K562 (cell line): ENCODE data around the gene FBN1. TPM values are rescaled to one million over a fixed set of nuclear protein-coding genes. Genes with fewer than 3 reads are reported as not detected.

Source experiments
- ATAC-seq: fragments of 200-7000 bp; cut with Tn5 transposase; 3 replicates; pipeline ENCODE4 v1.9.1; 2020; ENCODE audit warnings: moderate library complexity
- BruUV-seq: library from RNA; stranded (reverse); fragments of 400-500 nt; replicated peaks from 2 replicates; lab custom pipeline; 2021; lab: Mats Ljungman, UMichigan
- CTCF ChIA-PET: fragments of 300-600 bp; formaldehyde crosslinking; extraction: SDS; loops from one replicate; lab custom pipeline; 2021; ENCODE audit warnings: low intra/inter-chr PET ratio; lab: Yijun Ruan, JAX
- POLR2A ChIA-PET: fragments of 300-600, 350-650 bp; sonication (Branson Sonifier 250); formaldehyde crosslinking; extraction: SDS; loops from one replicate; lab custom pipeline; 2021; ENCODE audit warnings: antibody characterized with exemption, inconsistent platforms; lab: Yijun Ruan, JAX
- DNase-seq, 4 experiments: peaks; one replicate each; pipeline versions ENCODE4 v3.0.0 to v3.0.0-alpha.2; 2011 to 2018; ENCODE audit warnings: low spot score in 3 of 4, mixed read lengths in 3 of 4; ENCODE audit errors: extremely low read depth in 1 of 4
- FAIRE-seq: peaks from 2 replicates; lab custom pipeline; 2011; peaks lifted over from hg19 to GRCh38; lab: Jason Lieb, UNC
- H2AFZ ChIP-seq: 2 replicates; pipeline ENCODE4 v1.6.0; 2011; ENCODE audit warnings: low read depth, low read length, control low read depth, inconsistent platforms
- H3K27ac ChIP-seq: fragments of 200-600 bp; 3 replicates; pipeline ENCODE4 v1.8.0; 2011; ENCODE audit warnings: low read depth, mild to moderate bottlenecking, control low read depth, inconsistent platforms, low read length, moderate library complexity, mixed read lengths; ENCODE audit errors: extremely low read depth
- H3K27me3 ChIP-seq, 2 experiments: fragments of 300-600 bp in 1 of 2; 2 replicates in 1 of 2; 3 replicates in 1 of 2; pipeline versions ENCODE4 v1.6.0 to v1.8.0; 2011; ENCODE audit warnings: inconsistent platforms in 2 of 2, low read length in 2 of 2, mild to moderate bottlenecking in 1 of 2, mixed read lengths in 1 of 2, moderate library complexity in 1 of 2; ENCODE audit not compliant: control insufficient read depth in 2 of 2, insufficient read depth in 2 of 2
- H3K36me3 ChIP-seq: fragments of 300-600 bp; 3 replicates; pipeline ENCODE4 v1.8.0; 2011; ENCODE audit warnings: mild to moderate bottlenecking, low read length, inconsistent platforms; ENCODE audit not compliant: control insufficient read depth, insufficient read depth
- H3K4me1 ChIP-seq, 2 experiments: fragments of 200-600 bp in 1 of 2; replicated peaks in 1 of 2; 2 replicates in 1 of 2; 3 replicates in 1 of 2; pipeline versions ENCODE4 v1.5.1 to v1.8.0; 2011; ENCODE audit warnings: inconsistent platforms in 2 of 2, low read length in 2 of 2, mild to moderate bottlenecking in 1 of 2, mixed read lengths in 1 of 2, moderate library complexity in 1 of 2; ENCODE audit not compliant: control insufficient read depth in 2 of 2, insufficient read depth in 2 of 2
- H3K4me2 ChIP-seq: 2 replicates; pipeline ENCODE4 v1.6.1; 2011; ENCODE audit warnings: low read length, control low read depth, inconsistent platforms, mixed read lengths; ENCODE audit not compliant: insufficient read depth
- H3K4me3 ChIP-seq: fragments of 200-600 bp; sonication (generic), shearing (Covaris generic); 2 replicates; pipeline ENCODE4 v1.5.1; 2016; ENCODE audit warnings: control low read depth, inconsistent platforms
- H3K79me2 ChIP-seq: fragments of 200-600 bp; 3 replicates; pipeline ENCODE4 v1.8.0; 2011; ENCODE audit warnings: low read length, inconsistent platforms; ENCODE audit not compliant: control insufficient read depth, insufficient read depth
- H3K9ac ChIP-seq, 2 experiments: 2 replicates each; pipeline versions ENCODE4 v1.6.0 to v1.6.1; 2011; ENCODE audit warnings: low read depth in 2 of 2, low read length in 2 of 2, control low read depth in 1 of 2, inconsistent platforms in 1 of 2, mild to moderate bottlenecking in 1 of 2, mixed read lengths in 1 of 2; ENCODE audit not compliant: insufficient read depth in 1 of 2
- H3K9me1 ChIP-seq: one replicate; pipeline ENCODE4 v1.6.0; 2011; ENCODE audit warnings: inconsistent platforms, mild to moderate bottlenecking, low read length, moderate library complexity; ENCODE audit not compliant: control insufficient read depth, insufficient read depth
- H3K9me3 ChIP-seq: replicated peaks from 2 replicates; pipeline ENCODE4 v1.5.1; 2011; ENCODE audit warnings: low read depth, low read length, inconsistent platforms; ENCODE audit not compliant: control insufficient read depth, insufficient read depth
- H4K20me1 ChIP-seq: replicated peaks from 2 replicates; pipeline ENCODE4 v1.6.1; 2011; ENCODE audit warnings: low read length, inconsistent platforms, mixed read lengths; ENCODE audit not compliant: control insufficient read depth, insufficient read depth
- CGGBP1 ChIP-seq: fragments of 250-450 bp; sonication (Bioruptor Pico); IDR thresholded peaks from 2 replicates; pipeline ENCODE4 v1.9.0; 2021; ENCODE audit warnings: mild to moderate bottlenecking
- JUNB ChIP-seq: fragments of 450-650 bp; formaldehyde crosslinking; conservative IDR thresholded peaks from 2 replicates; pipeline ENCODE4 v1.4.0; 2020; ENCODE audit warnings: mild to moderate bottlenecking
- POLR2B ChIP-seq: fragments of 450-650 bp; IDR thresholded peaks from 2 replicates; pipeline ENCODE4 v1.6.1; 2018; ENCODE audit warnings: low read depth; ENCODE audit not compliant: partially characterized antibody
- SMARCA4 ChIP-seq: fragments of 450-650 bp; IDR thresholded peaks from 2 replicates; pipeline ENCODE4 v1.6.1; 2016
- VEZF1 ChIP-seq: fragments of 200-800 bp; sonication (Bioruptor generic); IDR thresholded peaks from 2 replicates; pipeline ENCODE4 v1.6.1; 2017; ENCODE audit warnings: missing genetic modification characterization, missing compliant biosample characterization
- ZEB2 ChIP-seq: fragments of 450-650 bp; IDR thresholded peaks from 2 replicates; pipeline ENCODE4 v1.6.1; 2016
- ZFP1 ChIP-seq: fragments of 450-650 bp; formaldehyde crosslinking; IDR thresholded peaks from 2 replicates; pipeline ENCODE4 v1.4.0; 2020; ENCODE audit warnings: mild to moderate bottlenecking, mixed read lengths
- ZNF584 ChIP-seq: fragments of 200-800 bp; sonication (Bioruptor generic); IDR thresholded peaks from 2 replicates; pipeline ENCODE4 v1.6.1; 2016; ENCODE audit warnings: low read depth, mild to moderate bottlenecking, missing genetic modification characterization, missing compliant biosample characterization
- WGBS: fragments of 100-300 bp; shearing (Covaris generic); methylation state at CpG from one replicate; pipeline ENCODE4 v1.1.6; 2016; ENCODE audit warnings: low coverage, mixed read lengths; ENCODE audit not compliant: insufficient coverage; ENCODE audit errors: missing lambda C conversion rate; 5-methylcytosine and 5-hydroxymethylcytosine counted together
- in situ Hi-C: fragments of 300-500 bp; cut with MboI; formaldehyde crosslinking; loops from 4 replicates; pipeline ENCODE4 v1.15.0; 2018; ENCODE audit warnings: inconsistent platforms, mixed read lengths
- intact Hi-C: fragments of 100-400 bp; cut with micrococcal nuclease; formaldehyde crosslinking; loops from 2 replicates; pipeline ENCODE4 v1.14.2; 2022
- polyA plus RNA-seq, 8 experiments: library from polyadenylated mRNA; depleted of rRNA in 4 of 8; stranded (reverse) in 5 of 8; unstranded in 3 of 8; fragments of >200 nt; fragmentation: Nextera tagmentation in 2 of 8; fragmentation: Illumina TruSeq in 1 of 8; extraction: Ambion mirVana in 2 of 8; extraction: Trizol in 1 of 8; gene quantifications; 2 replicates each; pipeline versions ENCODE4 v1.2.1 to v1.2.3, GENCODE V29; 2011 to 2014; ENCODE audit warnings: inconsistent platforms in 1 of 8, missing spikeins in 1 of 8
- total RNA-seq, 7 experiments: library from RNA; depleted of rRNA in 6 of 7; stranded (reverse); fragments of >200 nt in 6 of 7; fragmentation: Illumina TruSeq in 2 of 7; extraction: Trizol in 2 of 7; gene quantifications; 2 replicates each; pipeline versions ENCODE4 v1.2.1 to v1.2.3, GENCODE V29; 2011 to 2021; ENCODE audit warnings: low replicate concordance in 1 of 7
- TF ChIP-seq, protein P1 (sequence below): IDR thresholded peaks from 2 replicates; pipeline ENCODE4 v1.6.1; 2016; ENCODE audit warnings: missing genetic modification characterization, missing compliant biosample characterization
- TF ChIP-seq, protein P2 (sequence below): sonication (generic); formaldehyde crosslinking; IDR thresholded peaks from 2 replicates; pipeline ENCODE4 v1.8.1; 2022; ENCODE audit warnings: missing genetic modification reagents

The FBN1 gene
- total and polyA plus RNA-seq, 9 of the 15 experiments (the other 6 are each of a cell fraction or from before 2014, with no cell fraction given) = 0.15 to 1.2 (median 0.60) TPM

- H3K79me2 ChIP-seq = no peaks in the 10 kb centered on the region
- TF ChIP-seq CGGBP1 (CRISPR knock-in tag) = no peak
- TF ChIP-seq, protein P1, sequence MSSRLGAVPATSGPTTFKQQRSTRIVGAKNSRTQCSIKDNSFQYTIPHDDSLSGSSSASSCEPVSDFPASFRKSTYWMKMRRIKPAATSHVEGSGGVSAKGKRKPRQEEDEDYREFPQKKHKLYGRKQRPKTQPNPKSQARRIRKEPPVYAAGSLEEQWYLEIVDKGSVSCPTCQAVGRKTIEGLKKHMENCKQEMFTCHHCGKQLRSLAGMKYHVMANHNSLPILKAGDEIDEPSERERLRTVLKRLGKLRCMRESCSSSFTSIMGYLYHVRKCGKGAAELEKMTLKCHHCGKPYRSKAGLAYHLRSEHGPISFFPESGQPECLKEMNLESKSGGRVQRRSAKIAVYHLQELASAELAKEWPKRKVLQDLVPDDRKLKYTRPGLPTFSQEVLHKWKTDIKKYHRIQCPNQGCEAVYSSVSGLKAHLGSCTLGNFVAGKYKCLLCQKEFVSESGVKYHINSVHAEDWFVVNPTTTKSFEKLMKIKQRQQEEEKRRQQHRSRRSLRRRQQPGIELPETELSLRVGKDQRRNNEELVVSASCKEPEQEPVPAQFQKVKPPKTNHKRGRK (tag) = no peak
- no peaks in the 10 kb centered on the region for H3K9me1 ChIP-seq
- WGBS = 33% methylated on average over 1 of the region's 1 CpG
- H3K9me3 ChIP-seq = no peaks in the 10 kb centered on the region
- in situ Hi-C loops = no loop called here
- H3K36me3 ChIP-seq = no peaks in the 10 kb centered on the region
- no peak overlapping the region; the same call in 1 of the 2 replicates for H2AFZ ChIP-seq
- ATAC-seq (no peak), FAIRE-seq (no peak), DNase-seq (no peak)
- CTCF ChIA-PET = no interaction called here
- H3K4me2 ChIP-seq = no peak overlapping the region
- intact Hi-C loops = no loop called here
- H3K4me1 ChIP-seq = peaks cover 0 to 10% of the 10 kb centered on the region in 2 experiments; a peak in 2 of 5 replicates
- no peaks in the 10 kb centered on the region for H3K27me3 ChIP-seq
- no peak overlapping the region for H3K27ac ChIP-seq
- no peaks in the 10 kb centered on the region for H4K20me1 ChIP-seq
- H3K9ac ChIP-seq = no peak overlapping the region
- BruUV-seq = no TSS peak
- POLR2A ChIA-PET = interaction anchor here (0.6 kb wide), 1 partner anchor 26 kb away, joined by 3 read pairs; no protein-coding TSS in a partner anchor
- H3K4me3 ChIP-seq = no peak overlapping the region
These were observed 22.2 kb upstream of the FBN1 start for GRCh38 chr15:48667701-48668100.

- in situ Hi-C loops = no loop called here
- Histone ChIP-seq H3K79me2 (no peaks in the 10 kb centered on the region), H3K4me2 (no peak overlapping the region), H3K4me3 (no peak overlapping the region), H3K27ac (no peak overlapping the region), H3K27me3 (no peaks in the 10 kb centered on the region), H3K4me1 (no peaks in the 10 kb centered on the region), H3K9me3 (no peaks in the 10 kb centered on the region), H3K36me3 (no peaks in the 10 kb centered on the region), H3K9ac (no peak overlapping the region; a peak in 1 of 4 replicates), H3K9me1 (no peaks in the 10 kb centered on the region), H4K20me1 (no peaks in the 10 kb centered on the region), H2AFZ (no peak overlapping the region)
- ChIA-PET POLR2A (interaction anchor here (1.2 kb wide), 1 partner anchor 10 kb away, joined by 5 read pairs; no protein-coding TSS in a partner anchor), CTCF (no interaction called here)
- no peak for FAIRE-seq
- intact Hi-C loops = no loop called here
- no peak for DNase-seq
- WGBS = 43% methylated on average over 1 of the region's 1 CpG
- BruUV-seq = no TSS peak
- no peak for ATAC-seq
- TF ChIP-seq SMARCA4 (no peak), JUNB (no peak), POLR2B (no peak), ZEB2 (no peak), ZNF584 (CRISPR knock-in tag) (no peak), VEZF1 (no peak), ZFP1 (CRISPR knock-in tag) (no peak)
- TF ChIP-seq, protein P2, sequence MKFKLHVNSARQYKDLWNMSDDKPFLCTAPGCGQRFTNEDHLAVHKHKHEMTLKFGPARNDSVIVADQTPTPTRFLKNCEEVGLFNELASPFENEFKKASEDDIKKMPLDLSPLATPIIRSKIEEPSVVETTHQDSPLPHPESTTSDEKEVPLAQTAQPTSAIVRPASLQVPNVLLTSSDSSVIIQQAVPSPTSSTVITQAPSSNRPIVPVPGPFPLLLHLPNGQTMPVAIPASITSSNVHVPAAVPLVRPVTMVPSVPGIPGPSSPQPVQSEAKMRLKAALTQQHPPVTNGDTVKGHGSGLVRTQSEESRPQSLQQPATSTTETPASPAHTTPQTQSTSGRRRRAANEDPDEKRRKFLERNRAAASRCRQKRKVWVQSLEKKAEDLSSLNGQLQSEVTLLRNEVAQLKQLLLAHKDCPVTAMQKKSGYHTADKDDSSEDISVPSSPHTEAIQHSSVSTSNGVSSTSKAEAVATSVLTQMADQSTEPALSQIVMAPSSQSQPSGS = no peak
These were observed 18.9 kb upstream of the FBN1 start for GRCh38 chr15:48664436-48664835.
